Endodermal cell (in vitro differentiated cells): Measurements from ENCODE around the gene CRYGN. TPM values are rescaled to one million over a fixed set of nuclear protein-coding genes. Genes with fewer than 3 reads are reported as not detected.

Experiments used
- DNase-seq: peaks from one replicate; pipeline ENCODE4 v3.0.0-alpha.2; 2017
- H3K27ac ChIP-seq: 2 replicates; pipeline ENCODE4 v1.5.1; 2013; ENCODE audit warnings: mild to moderate bottlenecking, low read depth, low read length, moderate library complexity
- H3K27me3 ChIP-seq: 2 replicates; pipeline ENCODE4 v1.6.1; 2013; ENCODE audit warnings: mild to moderate bottlenecking, low read length, moderate library complexity; ENCODE audit not compliant: insufficient read depth, control insufficient read depth, poor library complexity, severe bottlenecking
- H3K36me3 ChIP-seq: 2 replicates; pipeline ENCODE4 v1.7.0; 2013; ENCODE audit warnings: mild to moderate bottlenecking, low read length, moderate library complexity; ENCODE audit not compliant: control insufficient read depth, insufficient read depth
- H3K4me1 ChIP-seq: one replicate; pipeline ENCODE4 v1.7.0; 2013; ENCODE audit warnings: low read length; ENCODE audit not compliant: control insufficient read depth, insufficient read depth
- H3K4me3 ChIP-seq: 2 replicates; pipeline ENCODE4 v1.5.1; 2013; ENCODE audit warnings: mild to moderate bottlenecking, low read length, moderate library complexity
- H3K9ac ChIP-seq: 2 replicates; pipeline ENCODE4 v1.6.1; 2013; ENCODE audit warnings: mild to moderate bottlenecking, low read length, moderate library complexity; ENCODE audit not compliant: poor library complexity, severe bottlenecking; ENCODE audit errors: extremely low read depth
- H3K9me3 ChIP-seq: 2 replicates; pipeline ENCODE4 v1.6.1; 2013; ENCODE audit warnings: mild to moderate bottlenecking, low read length, moderate library complexity; ENCODE audit not compliant: control insufficient read depth
- H3K27ac Mint-ChIP-seq: 2 replicates; pipeline ENCODE4 v1.8.0; 2020; ENCODE audit warnings: mixed read lengths
- H3K27me3 Mint-ChIP-seq: 2 replicates; pipeline ENCODE4 v1.8.0; 2021; ENCODE audit warnings: mild to moderate bottlenecking, mixed read lengths; ENCODE audit not compliant: insufficient read depth
- H3K36me3 Mint-ChIP-seq: 2 replicates; pipeline ENCODE4 v1.8.0; 2020; ENCODE audit warnings: low read depth, mixed read lengths
- H3K4me1 Mint-ChIP-seq: 2 replicates; pipeline ENCODE4 v1.8.0; 2020; ENCODE audit warnings: mixed read lengths
- H3K4me3 Mint-ChIP-seq: 2 replicates; pipeline ENCODE4 v1.8.0; 2020; ENCODE audit warnings: mild to moderate bottlenecking, moderate library complexity, mixed read lengths
- H3K9me3 Mint-ChIP-seq: 2 replicates; pipeline ENCODE4 v1.8.0; 2020; ENCODE audit warnings: mild to moderate bottlenecking, mixed read lengths
- WGBS, 2 experiments: methylation state at CpG; one replicate each; pipeline versions ENCODE4 v1.1.5 to v1.1.7; 2013; ENCODE audit warnings: missing lambda C conversion rate in 2 of 2, mixed read lengths in 1 of 2; ENCODE audit not compliant: insufficient coverage in 1 of 2, insufficient read length in 1 of 2; 5-methylcytosine and 5-hydroxymethylcytosine counted together
- total RNA-seq, 2 donors: library from RNA; stranded (reverse); fragmentation: NEBNext Ultra II Directional in 1 of 2; extraction: Animal tissue kit (Norgen Biotek cat#: 25700) in 1 of 2; gene quantifications; 2 replicates in 1 of 2; 3 replicates in 1 of 2; pipeline ENCODE4 v1.2.1, GENCODE V29; 2021
- TF ChIP-seq, protein P1 (sequence below): fragments of 200-600 bp; sonication (generic); conservative IDR thresholded peaks from 2 replicates; pipeline ENCODE4 v1.5.0; 2021; ENCODE audit warnings: antibody characterized with exemption, mild to moderate bottlenecking

The CRYGN gene
- total RNA-seq, 2 donors from 2014 or later = 2.3 to 4.4 TPM

DNA sequence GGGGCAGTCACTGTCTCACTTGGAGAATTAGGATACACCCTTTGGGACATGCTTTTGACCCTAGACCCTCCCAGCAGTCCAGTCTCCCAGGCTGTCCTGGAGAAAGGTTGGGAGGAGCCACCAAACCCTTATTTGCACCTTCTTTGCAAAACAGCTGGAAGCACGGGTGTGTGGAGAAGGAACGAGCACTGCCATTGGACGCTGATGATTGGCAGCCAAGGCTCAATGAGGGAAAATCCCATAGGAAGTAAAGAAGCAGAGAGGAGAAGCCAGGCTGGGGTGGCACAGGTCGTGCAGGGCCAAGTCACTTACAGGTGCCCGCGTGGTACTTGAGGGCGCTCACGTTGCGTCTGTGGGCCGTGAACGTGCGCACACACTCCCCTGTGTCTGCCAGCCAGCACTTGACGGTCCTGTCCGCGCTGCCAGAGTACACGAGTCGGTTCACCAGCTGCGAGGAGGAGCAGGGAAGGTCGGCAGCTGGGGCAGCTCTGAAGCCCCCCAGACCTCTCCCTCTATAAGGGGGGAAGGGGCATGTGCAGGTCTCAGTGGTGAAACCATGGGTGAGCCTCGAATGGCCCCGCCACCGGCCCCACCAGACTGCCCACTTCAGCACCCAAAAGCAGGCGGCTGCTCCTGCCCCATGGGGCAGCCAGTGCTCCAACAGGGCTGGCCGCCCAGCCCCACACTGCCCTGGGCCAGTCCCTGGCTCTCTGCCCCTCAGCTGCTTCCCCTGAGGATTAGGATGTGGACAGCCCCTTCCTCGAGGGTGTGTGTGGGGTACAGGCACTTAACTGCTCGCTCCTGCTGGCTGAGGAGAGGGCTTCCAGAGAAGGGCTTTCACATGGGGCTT, 54.9 kb downstream of the CRYGN start:
- Mint-ChIP-seq H3K4me3 (no peak overlapping the region), H3K27me3 (peaks cover 28% of the 10 kb centered on the region), H3K36me3 (peaks cover 47% of the 10 kb centered on the region), H3K27ac (no peak overlapping the region), H3K9me3 (no peaks in the 10 kb centered on the region), H3K4me1 (peaks cover 10% of the 10 kb centered on the region)
- 94 to 95% methylated on average over 20 to 25 of the region's 26 CpGs for WGBS, 2 experiments
- no peak overlapping the region for H3K9ac ChIP-seq
- peak; percentile 73 for DNase-seq
- TF ChIP-seq, protein P1, sequence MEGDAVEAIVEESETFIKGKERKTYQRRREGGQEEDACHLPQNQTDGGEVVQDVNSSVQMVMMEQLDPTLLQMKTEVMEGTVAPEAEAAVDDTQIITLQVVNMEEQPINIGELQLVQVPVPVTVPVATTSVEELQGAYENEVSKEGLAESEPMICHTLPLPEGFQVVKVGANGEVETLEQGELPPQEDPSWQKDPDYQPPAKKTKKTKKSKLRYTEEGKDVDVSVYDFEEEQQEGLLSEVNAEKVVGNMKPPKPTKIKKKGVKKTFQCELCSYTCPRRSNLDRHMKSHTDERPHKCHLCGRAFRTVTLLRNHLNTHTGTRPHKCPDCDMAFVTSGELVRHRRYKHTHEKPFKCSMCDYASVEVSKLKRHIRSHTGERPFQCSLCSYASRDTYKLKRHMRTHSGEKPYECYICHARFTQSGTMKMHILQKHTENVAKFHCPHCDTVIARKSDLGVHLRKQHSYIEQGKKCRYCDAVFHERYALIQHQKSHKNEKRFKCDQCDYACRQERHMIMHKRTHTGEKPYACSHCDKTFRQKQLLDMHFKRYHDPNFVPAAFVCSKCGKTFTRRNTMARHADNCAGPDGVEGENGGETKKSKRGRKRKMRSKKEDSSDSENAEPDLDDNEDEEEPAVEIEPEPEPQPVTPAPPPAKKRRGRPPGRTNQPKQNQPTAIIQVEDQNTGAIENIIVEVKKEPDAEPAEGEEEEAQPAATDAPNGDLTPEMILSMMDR = no peak
- peaks cover 3% of the 10 kb centered on the region for H3K4me1 ChIP-seq
- H3K27ac ChIP-seq = no peak overlapping the region
- peaks cover 29% of the 10 kb centered on the region for H3K27me3 ChIP-seq
- peaks cover 5% of the 10 kb centered on the region for H3K36me3 ChIP-seq
- H3K9me3 ChIP-seq = no peaks in the 10 kb centered on the region
- H3K4me3 ChIP-seq = no peak overlapping the region

DNA sequence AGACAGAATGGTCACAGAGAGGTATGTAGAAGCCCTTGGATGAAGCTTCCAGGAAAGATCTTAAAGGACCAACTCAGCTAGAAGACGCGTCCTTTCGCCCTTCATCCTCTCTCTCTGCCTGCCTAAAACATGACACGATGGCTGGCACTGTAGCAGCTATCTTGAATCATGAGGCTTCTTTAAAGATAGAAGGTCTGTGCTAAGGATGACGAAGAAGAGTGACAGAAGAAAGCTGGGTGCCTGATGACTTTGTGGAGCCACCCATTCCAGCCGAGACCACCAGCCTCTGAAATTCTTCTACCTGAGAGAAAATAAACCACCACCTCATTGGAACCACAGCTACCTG, 55.6 kb downstream of the CRYGN start:
- H3K9ac ChIP-seq = no peak overlapping the region
- H3K4me1 ChIP-seq = peaks cover 3% of the 10 kb centered on the region
- H3K4me1 Mint-ChIP-seq = peaks cover 10% of the 10 kb centered on the region
- H3K4me3 Mint-ChIP-seq = no peak overlapping the region
- H3K27ac Mint-ChIP-seq = no peak overlapping the region
- no peaks in the 10 kb centered on the region for H3K9me3 ChIP-seq
- WGBS, 2 experiments = 94 to 96% methylated on average over 5 to 6 of the region's 6 CpGs
- peak; percentile 18 for DNase-seq
- no peak overlapping the region for H3K4me3 ChIP-seq
- TF ChIP-seq, protein P1 = no peak
- H3K27me3 Mint-ChIP-seq = peaks cover 28% of the 10 kb centered on the region
- no peaks in the 10 kb centered on the region for H3K9me3 Mint-ChIP-seq
- no peak overlapping the region for H3K27ac ChIP-seq
- H3K36me3 Mint-ChIP-seq = peaks cover 47% of the 10 kb centered on the region
- H3K36me3 ChIP-seq = peaks cover 4% of the 10 kb centered on the region
- peaks cover 29% of the 10 kb centered on the region for H3K27me3 ChIP-seq

DNA sequence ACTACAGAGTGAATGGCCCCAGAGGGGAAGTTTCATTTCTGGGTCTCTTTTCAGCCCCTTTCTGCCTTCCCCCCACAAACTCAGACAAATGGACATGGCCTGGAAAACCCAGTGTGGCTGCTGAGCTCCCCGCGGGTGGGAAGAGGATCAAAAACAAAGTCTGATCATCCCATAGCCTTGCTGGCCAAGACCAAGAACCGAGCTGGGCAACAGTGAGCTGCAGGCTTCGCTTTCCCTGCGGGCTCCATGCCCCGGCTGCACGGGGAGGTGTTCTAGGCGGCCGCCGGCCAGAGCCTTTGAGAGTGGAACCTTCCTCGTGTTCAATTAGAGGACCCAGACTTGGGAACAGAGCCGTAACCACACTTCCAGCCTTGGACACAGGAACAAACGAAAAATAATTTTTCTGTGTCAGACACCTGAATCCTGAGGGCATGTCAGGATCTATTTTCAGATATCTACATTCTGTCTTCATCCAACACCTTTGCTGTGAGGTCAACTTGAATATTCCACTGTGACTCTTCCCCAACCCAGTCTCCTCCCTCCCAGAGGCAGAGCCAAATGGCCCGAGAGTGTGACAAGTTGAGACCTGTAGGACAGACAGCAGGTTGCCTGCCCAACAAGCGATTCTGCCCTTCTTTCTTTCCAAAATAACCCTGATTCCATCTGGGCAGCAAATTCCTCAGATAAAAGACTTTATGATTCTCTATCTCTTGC, 56.1 kb downstream of the CRYGN start:
- TF ChIP-seq, protein P1 = no peak
- no peak overlapping the region for H3K27ac Mint-ChIP-seq
- H3K4me3 Mint-ChIP-seq = no peak overlapping the region
- Histone ChIP-seq H3K4me3 (no peak overlapping the region), H3K27ac (no peak overlapping the region), H3K9me3 (no peaks in the 10 kb centered on the region), H3K27me3 (peaks cover 29% of the 10 kb centered on the region), H3K36me3 (no peaks in the 10 kb centered on the region), H3K9ac (no peak overlapping the region), H3K4me1 (peaks cover 3% of the 10 kb centered on the region)
- peaks cover 10% of the 10 kb centered on the region for H3K4me1 Mint-ChIP-seq
- H3K9me3 Mint-ChIP-seq = no peaks in the 10 kb centered on the region
- WGBS, 2 experiments = 85 to 90% methylated on average over 14 to 15 of the region's 15 CpGs
- H3K36me3 Mint-ChIP-seq = peaks cover 47% of the 10 kb centered on the region
- DNase-seq = peak; percentile 36
- H3K27me3 Mint-ChIP-seq = peaks cover 28% of the 10 kb centered on the region
